Renal pelvis (tissue), 12 donors: ENCODE results near the gene GIMAP1. TPM values are rescaled to one million over a fixed set of nuclear protein-coding genes. Genes with fewer than 3 reads are reported as not detected.
"Not testable (repeated sequence)": the region's sequence is repeated elsewhere in the genome, so short reads cannot be mapped to it uniquely, and the experiment has no call there.

ENCODE experiments used
- DNase-seq: peaks from one replicate; pipeline ENCODE4 v3.0.0-alpha.2; 2013
- long read RNA-seq, 16 experiments: transcript quantifications; one replicate each; lab custom pipeline, GENCODE V29; 2026
- polyA plus RNA-seq, 3 donors: library from polyadenylated mRNA; unstranded; fragments of 120-200 nt; gene quantifications; one replicate each; pipeline ENCODE4 v1.2.1, GENCODE V29; 2013; ENCODE audit not compliant: insufficient read length in 3 of 3

Gene GIMAP1
- polyA plus RNA-seq = 1 to 10 TPM; 2.3 to 2.5 (median 2.4) TPM
- long read RNA-seq, donor 1, full-length matches to known transcripts = 2 of 2 reads
- long read RNA-seq, donor 1, partial matches to known transcripts = 0 of 2 reads
- long read RNA-seq, donor 1, other reads (novel, unspliced or antisense) = 0 of 2 reads
- long read RNA-seq, donor 2, full-length matches to known transcripts = 4 of 4 reads
- long read RNA-seq, donor 2, partial matches to known transcripts = 0 of 4 reads
- long read RNA-seq, donor 2, other reads (novel, unspliced or antisense) = 0 of 4 reads
- long read RNA-seq, donor 3, full-length matches to known transcripts = 3 of 3 reads
- long read RNA-seq, donor 3, partial matches to known transcripts = 0 of 3 reads
- long read RNA-seq, donor 3, other reads (novel, unspliced or antisense) = 0 of 3 reads
- long read RNA-seq, donor 4, full-length matches to known transcripts = 4 of 4 reads
- long read RNA-seq, donor 4, partial matches to known transcripts = 0 of 4 reads
- long read RNA-seq, donor 4, other reads (novel, unspliced or antisense) = 0 of 4 reads
- long read RNA-seq, donor 5, full-length matches to known transcripts = 1 of 1 reads
- long read RNA-seq, donor 5, partial matches to known transcripts = 0 of 1 reads
- long read RNA-seq, donor 5, other reads (novel, unspliced or antisense) = 0 of 1 reads
- long read RNA-seq, donor 6, full-length matches to known transcripts = 2 of 2 reads
- long read RNA-seq, donor 6, partial matches to known transcripts = 0 of 2 reads
- long read RNA-seq, donor 6, other reads (novel, unspliced or antisense) = 0 of 2 reads
- long read RNA-seq, donor 7 = 0 reads
- long read RNA-seq, donor 8 = 0 reads
- long read RNA-seq, donor 9 = 0 reads
- long read RNA-seq, donor 10, full-length matches to known transcripts = 2 of 2 reads
- long read RNA-seq, donor 10, partial matches to known transcripts = 0 of 2 reads
- long read RNA-seq, donor 10, other reads (novel, unspliced or antisense) = 0 of 2 reads
- long read RNA-seq, donor 11, full-length matches to known transcripts = 3 of 3 reads
- long read RNA-seq, donor 11, partial matches to known transcripts = 0 of 3 reads
- long read RNA-seq, donor 11, other reads (novel, unspliced or antisense) = 0 of 3 reads
- long read RNA-seq, donor 12, full-length matches to known transcripts = 3 of 3 reads
- long read RNA-seq, donor 12, partial matches to known transcripts = 0 of 3 reads
- long read RNA-seq, donor 12, other reads (novel, unspliced or antisense) = 0 of 3 reads
- long read RNA-seq, donor 13, full-length matches to known transcripts = 1 of 1 reads
- long read RNA-seq, donor 13, partial matches to known transcripts = 0 of 1 reads
- long read RNA-seq, donor 13, other reads (novel, unspliced or antisense) = 0 of 1 reads
- long read RNA-seq, donor 14, full-length matches to known transcripts = 4 of 4 reads
- long read RNA-seq, donor 14, partial matches to known transcripts = 0 of 4 reads
- long read RNA-seq, donor 14, other reads (novel, unspliced or antisense) = 0 of 4 reads
- long read RNA-seq, donor 15, full-length matches to known transcripts = 4 of 4 reads
- long read RNA-seq, donor 15, partial matches to known transcripts = 0 of 4 reads
- long read RNA-seq, donor 15, other reads (novel, unspliced or antisense) = 0 of 4 reads
- long read RNA-seq, donor 16, full-length matches to known transcripts = 2 of 2 reads
- long read RNA-seq, donor 16, partial matches to known transcripts = 0 of 2 reads
- long read RNA-seq, donor 16, other reads (novel, unspliced or antisense) = 0 of 2 reads

GRCh38 chr7:150716368-150716767 lies at the start of gene GIMAP1:
Gene GIMAP1 (plus strand): TSS chr7:150716613. CDS start chr7:150719048, 2,435 bp downstream.
- DNase-seq = no peak

GRCh38 chr7:150668472-150668911 lies 47.9 kb upstream of the GIMAP1 start:
- no peak for DNase-seq

GRCh38 chr7:150668977-150669376 lies 47.4 kb upstream of the GIMAP1 start:
- no peak for DNase-seq

- not testable (repeated sequence) for DNase-seq
Observed at GRCh38 chr7:150671798-150672585, 44.4 kb upstream of the GIMAP1 start.

GRCh38 chr7:150675714-150676113 lies 40.7 kb upstream of the GIMAP1 start:
- DNase-seq = no peak

GRCh38 chr7:150676276-150676675 lies 40.1 kb upstream of the GIMAP1 start:
- not testable (repeated sequence) for DNase-seq

GRCh38 chr7:150676854-150677253 lies 39.6 kb upstream of the GIMAP1 start:
- DNase-seq = not testable (repeated sequence)

GRCh38 chr7:150678601-150679000 lies 37.8 kb upstream of the GIMAP1 start:
- not testable (repeated sequence) for DNase-seq

GRCh38 chr7:150680364-150680763 lies 36.0 kb upstream of the GIMAP1 start:
- not testable (repeated sequence) for DNase-seq

- peak; percentile 16 for DNase-seq
Observed at GRCh38 chr7:150685219-150686029, 31.0 kb upstream of the GIMAP1 start, which contains the start of gene GIMAP2. Gene GIMAP2 (plus strand): TSS chr7:150685706. CDS start chr7:150687060, 1,354 bp downstream.

- DNase-seq = no peak
Observed at GRCh38 chr7:150686030-150686631, 30.3 kb upstream of the GIMAP1 start.

- DNase-seq = no peak
Observed at GRCh38 chr7:150688630-150689029, 27.8 kb upstream of the GIMAP1 start.

GRCh38 chr7:150695654-150696053 lies 20.8 kb upstream of the GIMAP1 start:
- no peak for DNase-seq

GRCh38 chr7:150703209-150703608 lies 13.2 kb upstream of the GIMAP1 start:
- DNase-seq = no peak

- no peak for DNase-seq
Observed at GRCh38 chr7:150715293-150715692, 1.1 kb upstream of the GIMAP1 start.

- DNase-seq = no peak
Observed at GRCh38 chr7:150715738-150716137, 675 bp upstream of the GIMAP1 start.

GRCh38 chr7:150716939-150717338 lies 526 bp downstream of the GIMAP1 start:
- DNase-seq = no peak

- DNase-seq = no peak
Observed at GRCh38 chr7:150717814-150718420, 1.5 kb downstream of the GIMAP1 start.
